Stomach (tissue), 9 donors: ENCODE data around the gene CABCOCO1. TPM values are rescaled to one million over a fixed set of nuclear protein-coding genes. Genes with fewer than 3 reads are reported as not detected.

ENCODE experiments used
- DNase-seq, 2 donors: peaks; one replicate each; pipeline versions ENCODE4 v3.0.0 to v3.0.0-alpha.2; 2013 to 2019
- H3K27ac ChIP-seq, 5 donors: fragments of 200-600 bp in 4 of 5; sonication (generic) in 4 of 5; one replicate each; pipeline ENCODE4 v1.5.1; 2013 to 2019; ENCODE audit warnings: mild to moderate bottlenecking in 1 of 5, moderate library complexity in 1 of 5
- H3K27me3 ChIP-seq, 3 donors: fragments of 200-600 bp; sonication (generic); one replicate each; pipeline ENCODE4 v1.5.1; 2017 to 2019; ENCODE audit warnings: mixed run types in 1 of 3
- H3K36me3 ChIP-seq, 4 donors: fragments of 200-600 bp; sonication (generic); 1 replicate in 3 of 4; 2 replicates in 1 of 4; pipeline ENCODE4 v1.5.1; 2016 to 2019
- H3K4me1 ChIP-seq, 4 donors: fragments of 200-600 bp; sonication (generic); one replicate each; pipeline ENCODE4 v1.5.1; 2016 to 2019
- H3K4me3 ChIP-seq, 4 donors: fragments of 200-600 bp; sonication (generic) in 3 of 4; one replicate each; pipeline ENCODE4 v1.5.1; 2016 to 2019; ENCODE audit warnings: mild to moderate bottlenecking in 1 of 4
- H3K9me3 ChIP-seq, 4 donors: fragments of 200-600 bp; sonication (generic); one replicate each; pipeline ENCODE4 v1.5.1; 2016 to 2019
- CTCF ChIP-seq, 7 experiments: fragments of 450-650 bp in 4 of 7; fragments of 200-600 bp in 3 of 7; sonication (generic) in 3 of 7; IDR thresholded peaks; one replicate each; pipeline ENCODE4 v1.5.1; 2016 to 2019; ENCODE audit warnings: antibody characterized with exemption in 7 of 7, control low read depth in 2 of 7, mild to moderate bottlenecking in 1 of 7
- EP300 ChIP-seq: sonication (generic); formaldehyde crosslinking; IDR thresholded peaks from one replicate; pipeline ENCODE4 v1.6.1; 2017; ENCODE audit warnings: antibody characterized with exemption
- POLR2A ChIP-seq, 4 donors: fragments of 450-650 bp; IDR thresholded peaks; one replicate each; pipeline ENCODE4 v1.6.1; 2016; ENCODE audit warnings: antibody characterized with exemption in 4 of 4, control low read depth in 2 of 4, mild to moderate bottlenecking in 1 of 4, moderate library complexity in 1 of 4
- POLR2AphosphoS5 ChIP-seq, 3 donors: sonication (generic); formaldehyde crosslinking; IDR thresholded peaks; one replicate each; pipeline ENCODE4 v1.6.1; 2016; ENCODE audit warnings: antibody characterized with exemption in 3 of 3
- WGBS, 5 donors: extraction: QIAGEN DNeasy Blood & Tissue Kit in 3 of 5; methylation state at CpG; one replicate each; pipeline versions ENCODE4 v1.1.5 to v1.1.7; 2013 to 2018; 5-methylcytosine and 5-hydroxymethylcytosine counted together
- intact Hi-C: fragments of 100-400 bp; cut with DNase I; formaldehyde crosslinking; loops from one replicate; pipeline ENCODE4 v1.15.1; 2023; ENCODE audit warnings: low total_unique reads
- polyA plus RNA-seq, 3 donors: library from polyadenylated mRNA; stranded (reverse); fragments of 200-250 nt; gene quantifications; one replicate each; pipeline ENCODE4 v1.2.3, GENCODE V29; 2013
- total RNA-seq, 5 donors: library from RNA; depleted of rRNA; stranded (reverse); fragments of >200 nt; gene quantifications; one replicate each; pipeline versions ENCODE4 v1.1.0 to v1.2.3, GENCODE V29; 2014 to 2016
- donor health status: healthy with polysubstance abuse.
- donor health status: Bipolar disorder and iron deficiency.
- donor health status: healthy.

Gene CABCOCO1
- total and polyA plus RNA-seq, 8 donors, result 0.30 to 2.6 (median 1.3) TPM; not detected in 4

DNA sequence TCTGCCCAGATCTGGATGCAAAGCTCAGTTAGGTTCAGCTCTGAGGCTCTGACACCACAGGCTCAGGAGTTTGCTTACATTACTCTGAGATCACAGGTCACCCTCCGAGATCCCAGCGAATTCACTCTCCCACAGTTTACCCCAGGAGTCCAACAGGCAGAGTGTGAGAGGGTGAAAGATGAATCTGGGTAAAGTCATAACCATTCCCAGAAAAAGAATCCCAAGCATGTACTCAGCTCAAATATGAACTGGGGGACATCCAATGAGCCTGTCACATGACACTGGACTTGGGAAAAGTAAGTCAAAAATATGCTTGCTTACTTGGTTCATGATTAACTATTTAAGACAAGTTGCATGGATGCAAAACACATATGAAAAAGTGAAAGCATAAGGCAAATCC lies 128.5 kb downstream of the CABCOCO1 start:
- 68 to 94% (median 76%) methylated on average over 2 of the region's 2 CpGs for WGBS, 5 donors
- Histone ChIP-seq H3K9me3 (no peaks in the 10 kb centered on the region), H3K4me1 (peaks cover 10 to 43% (median 23%) of the 10 kb centered on the region in 4 donors), H3K27me3 (no peaks in the 10 kb centered on the region), H3K36me3 (no peaks in the 10 kb centered on the region), H3K4me3 (no peak overlapping the region), H3K27ac (no peak overlapping the region)
- no peak for DNase-seq
- TF ChIP-seq POLR2A (IDR thresholded peaks at IDR 0.05) (no peak), POLR2AphosphoS5 (IDR thresholded peaks at IDR 0.05) (no peak), EP300 (no peak), CTCF (IDR thresholded peaks at IDR 0.05) (no peak)
- intact Hi-C loops, result no loop called here

DNA sequence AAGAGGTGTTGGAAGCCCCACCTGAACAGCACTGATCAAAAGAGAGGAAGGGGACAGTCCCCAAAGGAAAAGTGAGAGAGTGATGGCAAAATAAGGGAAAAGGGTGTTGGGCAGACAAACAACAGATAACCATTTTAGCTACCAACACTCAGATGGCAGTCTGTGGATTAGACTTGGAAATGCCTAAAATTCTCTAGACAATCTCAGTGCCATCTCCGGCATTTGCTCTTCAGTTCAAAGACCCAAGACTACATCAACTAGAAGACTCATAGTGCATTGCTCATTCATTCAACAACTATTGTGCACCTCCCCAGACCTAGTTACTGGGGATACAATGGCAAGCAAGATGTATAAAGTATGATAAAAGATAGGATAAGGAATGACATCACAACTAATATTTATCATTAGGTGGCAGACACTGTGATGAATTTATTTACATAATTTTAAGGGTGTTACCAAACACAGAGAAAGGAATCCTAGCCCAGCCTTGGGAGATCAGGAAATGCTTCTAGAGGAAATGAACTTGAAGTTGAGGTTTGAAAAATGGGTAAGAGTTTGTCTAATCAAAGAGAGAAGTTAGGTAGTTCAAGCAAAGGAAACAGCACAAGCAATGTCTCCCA lies 129.5 kb downstream of the CABCOCO1 start:
- no peak for DNase-seq
- no peak overlapping the region for H3K27ac ChIP-seq
- TF ChIP-seq POLR2AphosphoS5 (IDR thresholded peaks at IDR 0.05), result no peak
- TF ChIP-seq CTCF (IDR thresholded peaks at IDR 0.05), result no peak
- TF ChIP-seq EP300, result no peak
- TF ChIP-seq POLR2A (IDR thresholded peaks at IDR 0.05), result no peak
- H3K4me3 ChIP-seq, result no peak overlapping the region
- no peaks in the 10 kb centered on the region for H3K27me3 ChIP-seq
- H3K4me1 ChIP-seq, result peaks cover under 1 to 33% (median 13%) of the 10 kb centered on the region in 4 donors
- H3K9me3 ChIP-seq, result no peaks in the 10 kb centered on the region
- intact Hi-C loops, result no loop called here
- no peaks in the 10 kb centered on the region for H3K36me3 ChIP-seq
- 90 to 100% (median 96%) methylated on average over 1 of the region's 1 CpG for whole genome bisulfite sequencing, 5 donors

GRCh38 chr10:61792921-61793320 lies 130.2 kb downstream of the CABCOCO1 start:
- Histone ChIP-seq H3K4me1 (peaks cover 0 to 29% (median 11%) of the 10 kb centered on the region in 4 donors), H3K4me3 (no peak overlapping the region), H3K36me3 (no peaks in the 10 kb centered on the region), H3K27ac (peak overlapping the region in 1 of 5 donors; percentile 17), H3K9me3 (no peaks in the 10 kb centered on the region), H3K27me3 (no peaks in the 10 kb centered on the region)
- TF ChIP-seq CTCF (IDR thresholded peaks at IDR 0.05) (no peak), POLR2AphosphoS5 (IDR thresholded peaks at IDR 0.05) (no peak), EP300 (no peak), POLR2A (IDR thresholded peaks at IDR 0.05) (no peak)
- DNase-seq, result no peak
- 66 to 84% (median 76%) methylated on average over 1 of the region's 1 CpG for WGBS, 5 donors
- intact Hi-C loops, result no loop called here

DNA sequence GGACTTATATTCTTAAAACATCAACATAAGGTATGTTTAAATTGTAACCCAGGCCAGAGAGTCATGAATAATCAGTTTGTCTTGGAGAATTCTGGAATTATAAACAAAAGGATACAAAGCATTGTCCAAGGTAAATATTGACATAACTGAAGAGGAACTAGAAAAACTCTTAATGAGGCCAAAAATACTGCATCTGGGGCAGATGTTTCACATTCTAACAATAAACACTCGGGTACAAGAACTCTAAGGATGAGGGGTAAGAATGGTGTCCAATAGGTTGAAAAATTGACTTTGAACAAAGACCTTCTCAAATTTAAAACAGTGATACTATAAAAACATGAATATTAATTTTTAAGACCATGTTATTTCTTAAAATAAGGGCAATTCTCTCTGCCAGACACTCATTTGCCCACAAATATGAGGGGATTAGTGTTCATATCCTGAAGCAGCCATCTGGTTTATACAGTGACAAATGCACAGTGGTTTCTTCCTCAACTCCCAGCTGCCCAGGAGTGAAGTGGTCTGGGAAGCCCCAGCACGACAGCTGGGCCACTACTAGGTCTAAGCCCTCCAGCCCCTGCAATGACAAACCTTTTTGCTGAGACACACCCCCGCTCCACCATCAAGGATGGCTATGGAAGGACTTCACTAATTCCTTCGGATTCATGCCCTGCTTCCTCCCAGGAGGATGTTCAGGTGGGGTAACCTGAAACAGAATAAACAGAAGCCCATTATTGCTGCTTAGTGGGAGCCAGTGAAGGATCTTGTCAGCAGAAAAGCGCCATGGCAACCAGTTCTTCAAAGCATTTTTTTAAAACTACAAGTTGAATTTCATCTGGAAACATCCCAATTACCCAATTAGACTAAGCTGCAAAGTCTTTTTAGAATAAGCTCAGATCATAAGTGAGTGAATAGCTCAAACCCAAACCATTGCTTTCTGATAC lies 131.3 kb downstream of the CABCOCO1 start:
- Histone ChIP-seq H3K27me3 (no peaks in the 10 kb centered on the region), H3K4me3 (no peak overlapping the region), H3K9me3 (no peaks in the 10 kb centered on the region), H3K36me3 (no peaks in the 10 kb centered on the region), H3K27ac (peak overlapping the region in 2 of 5 donors; percentile 50 to 56), H3K4me1 (peaks cover 0 to 29% (median 11%) of the 10 kb centered on the region in 4 donors)
- no peak for TF ChIP-seq EP300
- TF ChIP-seq POLR2A (IDR thresholded peaks at IDR 0.05), result no peak
- no peak for TF ChIP-seq POLR2AphosphoS5 (IDR thresholded peaks at IDR 0.05)
- no peak for TF ChIP-seq CTCF (IDR thresholded peaks at IDR 0.05)
- peak in 1 of 2 donors; percentile 57 for DNase-seq
- intact Hi-C loops, result no loop called here
- 53 to 83% (median 72%) methylated on average over 5 of the region's 5 CpGs for WGBS, 5 donors
